Retinal pigment epithelial cell (primary cell): Measurements from ENCODE around the gene NLRP9.

Source experiments
- DNase-seq: peaks from one replicate; pipeline ENCODE4 v3.0.0-alpha.2; 2010; ENCODE audit warnings: low read depth
- H3K4me3 ChIP-seq: 2 replicates; pipeline ENCODE4 v1.5.1; 2011; ENCODE audit warnings: mild to moderate bottlenecking, low read length, control low read depth, moderate library complexity
- CTCF ChIP-seq: conservative IDR thresholded peaks from 2 replicates; pipeline ENCODE4 v1.5.1; 2011; ENCODE audit warnings: low read depth, low read length, control low read depth, inconsistent platforms

Gene NLRP9

GRCh38 chr19:55690769-55691545 is 47.2 kb downstream of the NLRP9 start:
- no peak for TF ChIP-seq CTCF
- DNase-seq, result no peak
- H3K4me3 ChIP-seq, result no peak overlapping the region

GRCh38 chr19:55690109-55690768 is 48.0 kb downstream of the NLRP9 start:
- DNase-seq, result no peak

GRCh38 chr19:55689411-55690108 is 48.6 kb downstream of the NLRP9 start:
- no peak for DNase-seq
- TF ChIP-seq CTCF, result no peak
- no peak overlapping the region for H3K4me3 ChIP-seq

More at GRCh38 chr19:55690109-55690768, 48.0 kb downstream of the NLRP9 start:
- no peak for TF ChIP-seq CTCF
- H3K4me3 ChIP-seq, result no peak overlapping the region

GRCh38 chr19:55688422-55689218 is 49.6 kb downstream of the NLRP9 start:
- no peak for TF ChIP-seq CTCF
- no peak for DNase-seq
- H3K4me3 ChIP-seq, result no peak overlapping the region

- DNase-seq, result no peak
- no peak for TF ChIP-seq CTCF
- H3K4me3 ChIP-seq, result no peak overlapping the region
Measured at GRCh38 chr19:55687281-55688201, 50.7 kb downstream of the NLRP9 start.
